Glutamatergic neuron (in vitro differentiated cells): ENCODE measurements around the gene CFAP119. TPM values are rescaled to one million over a fixed set of nuclear protein-coding genes. Genes with fewer than 3 reads are reported as not detected.

Experiments
- DNase-seq: peaks from one replicate; pipeline ENCODE4 v3.0.0; 2022
- H3K27ac Mint-ChIP-seq: one replicate; pipeline ENCODE4 v1.8.0; 2020; ENCODE audit warnings: mild to moderate bottlenecking, mixed read lengths, inconsistent platforms; ENCODE audit not compliant: unreplicated experiment
- H3K27me3 Mint-ChIP-seq: one replicate; pipeline ENCODE4 v1.8.0; 2020; ENCODE audit warnings: mild to moderate bottlenecking, moderate library complexity, mixed read lengths, inconsistent platforms; ENCODE audit not compliant: unreplicated experiment
- H3K36me3 Mint-ChIP-seq: one replicate; pipeline ENCODE4 v1.8.0; 2020; ENCODE audit warnings: mild to moderate bottlenecking, mixed read lengths, inconsistent platforms; ENCODE audit not compliant: unreplicated experiment
- H3K4me1 Mint-ChIP-seq: one replicate; pipeline ENCODE4 v1.8.0; 2020; ENCODE audit warnings: mild to moderate bottlenecking, low read depth, mixed read lengths, inconsistent platforms; ENCODE audit not compliant: unreplicated experiment
- H3K4me3 Mint-ChIP-seq: one replicate; pipeline ENCODE4 v1.8.0; 2020; ENCODE audit warnings: mild to moderate bottlenecking, mixed read lengths, inconsistent platforms; ENCODE audit not compliant: unreplicated experiment
- H3K9me3 Mint-ChIP-seq: one replicate; pipeline ENCODE4 v1.8.0; 2020; ENCODE audit warnings: mild to moderate bottlenecking, moderate library complexity, mixed read lengths, inconsistent platforms; ENCODE audit not compliant: unreplicated experiment
- total RNA-seq: library from RNA; stranded (reverse); fragmentation: NEBNext Ultra II Directional; extraction: Animal tissue kit (Norgen Biotek cat#: 25700); gene quantifications from one replicate; pipeline ENCODE4 v1.2.1, GENCODE V29; 2021; ENCODE audit not compliant: unreplicated experiment
- TF ChIP-seq, protein P1 (sequence below): fragments of 200-600 bp; sonication (generic); IDR thresholded peaks from one replicate; pipeline ENCODE4 v1.5.0; 2021; ENCODE audit not compliant: partially characterized antibody, unreplicated experiment

CFAP119 gene
- total RNA-seq, 1 donor from 2014 or later, result 10.9 TPM

DNA sequence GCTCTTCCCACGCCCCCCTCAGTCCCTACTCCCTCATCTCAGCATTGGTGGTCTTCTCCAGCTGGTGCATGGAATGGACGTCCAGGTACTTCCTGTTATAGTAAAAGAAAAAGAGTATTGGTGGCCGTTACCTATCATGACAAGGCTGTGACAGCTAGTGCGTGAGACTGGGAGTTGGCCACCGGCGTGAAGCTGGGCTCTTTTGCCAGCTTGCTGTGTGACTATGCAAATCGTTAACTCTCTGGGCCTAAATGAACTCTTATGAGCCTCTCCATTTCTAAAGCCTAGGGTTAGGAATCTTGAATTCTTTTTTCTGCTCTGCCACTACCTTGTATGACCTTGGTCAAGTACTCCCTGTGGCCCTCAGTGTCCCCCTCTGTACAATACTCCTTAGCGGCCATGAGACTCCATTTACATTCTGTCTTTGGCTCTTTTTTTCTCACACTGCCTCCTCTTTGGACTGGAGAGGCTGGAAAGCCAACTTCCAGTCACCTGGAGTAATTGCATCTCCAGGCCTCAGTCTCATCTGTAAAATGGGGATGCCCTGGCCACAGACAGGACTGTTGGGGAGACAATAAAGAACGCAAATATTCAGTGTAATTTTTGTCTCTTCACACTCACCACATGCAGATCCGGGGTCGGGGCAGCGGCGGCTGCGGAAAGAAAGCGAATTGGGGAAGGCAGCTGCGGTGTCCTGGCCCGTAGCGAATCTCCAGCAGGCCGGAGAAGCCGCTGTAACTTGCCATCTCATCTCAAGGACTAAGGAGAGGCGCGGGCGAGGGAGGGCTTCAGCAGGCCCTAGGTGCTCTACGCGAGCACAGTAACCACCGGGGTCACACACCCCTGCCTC, 1.1 kb downstream of the CFAP119 start:
- Mint-ChIP-seq H3K27ac (peak overlapping the region; percentile 56), H3K36me3 (peaks cover 6% of the 10 kb centered on the region), H3K4me1 (peaks cover 13% of the 10 kb centered on the region), H3K4me3 (peak overlapping the region; percentile 93), H3K27me3 (peaks cover 7% of the 10 kb centered on the region), H3K9me3 (peaks cover 7% of the 10 kb centered on the region)
- TF ChIP-seq, protein P1, sequence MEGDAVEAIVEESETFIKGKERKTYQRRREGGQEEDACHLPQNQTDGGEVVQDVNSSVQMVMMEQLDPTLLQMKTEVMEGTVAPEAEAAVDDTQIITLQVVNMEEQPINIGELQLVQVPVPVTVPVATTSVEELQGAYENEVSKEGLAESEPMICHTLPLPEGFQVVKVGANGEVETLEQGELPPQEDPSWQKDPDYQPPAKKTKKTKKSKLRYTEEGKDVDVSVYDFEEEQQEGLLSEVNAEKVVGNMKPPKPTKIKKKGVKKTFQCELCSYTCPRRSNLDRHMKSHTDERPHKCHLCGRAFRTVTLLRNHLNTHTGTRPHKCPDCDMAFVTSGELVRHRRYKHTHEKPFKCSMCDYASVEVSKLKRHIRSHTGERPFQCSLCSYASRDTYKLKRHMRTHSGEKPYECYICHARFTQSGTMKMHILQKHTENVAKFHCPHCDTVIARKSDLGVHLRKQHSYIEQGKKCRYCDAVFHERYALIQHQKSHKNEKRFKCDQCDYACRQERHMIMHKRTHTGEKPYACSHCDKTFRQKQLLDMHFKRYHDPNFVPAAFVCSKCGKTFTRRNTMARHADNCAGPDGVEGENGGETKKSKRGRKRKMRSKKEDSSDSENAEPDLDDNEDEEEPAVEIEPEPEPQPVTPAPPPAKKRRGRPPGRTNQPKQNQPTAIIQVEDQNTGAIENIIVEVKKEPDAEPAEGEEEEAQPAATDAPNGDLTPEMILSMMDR, result no peak
- DNase-seq, result peak; percentile 60

DNA sequence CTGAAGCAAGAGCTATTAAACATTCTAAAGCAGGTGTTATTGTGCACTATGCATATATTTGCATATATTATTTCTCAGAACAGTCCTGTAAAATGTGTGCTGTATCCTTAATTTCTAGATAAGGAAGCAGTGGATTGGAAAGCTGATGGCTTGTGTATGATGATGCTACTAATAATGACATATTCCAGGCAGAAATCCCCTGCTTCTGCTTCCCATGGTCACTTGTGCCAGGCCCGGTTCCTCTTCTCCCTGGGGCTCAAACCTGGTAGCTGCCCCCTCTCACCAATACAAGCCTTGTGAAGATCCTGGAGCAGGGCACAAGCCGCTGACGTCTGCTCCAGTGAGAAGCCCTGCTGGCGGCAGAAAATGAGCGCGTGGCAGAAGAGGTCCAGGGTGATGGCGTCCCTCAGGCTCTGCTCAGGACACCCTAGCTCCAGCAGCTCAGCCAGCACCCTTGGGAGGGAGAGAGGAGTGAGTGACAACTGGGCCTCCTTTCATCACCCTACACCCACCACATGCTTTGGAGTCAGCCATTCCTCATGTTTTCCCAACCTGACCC, 1.8 kb downstream of the CFAP119 start:
- Mint-ChIP-seq H3K9me3 (peaks cover 7% of the 10 kb centered on the region), H3K27ac (no peak overlapping the region), H3K4me1 (peaks cover 13% of the 10 kb centered on the region), H3K36me3 (peaks cover 6% of the 10 kb centered on the region), H3K4me3 (peak overlapping the region; percentile 93), H3K27me3 (peaks cover 5% of the 10 kb centered on the region)
- no peak for DNase-seq
- TF ChIP-seq, protein P1, result no peak

DNA sequence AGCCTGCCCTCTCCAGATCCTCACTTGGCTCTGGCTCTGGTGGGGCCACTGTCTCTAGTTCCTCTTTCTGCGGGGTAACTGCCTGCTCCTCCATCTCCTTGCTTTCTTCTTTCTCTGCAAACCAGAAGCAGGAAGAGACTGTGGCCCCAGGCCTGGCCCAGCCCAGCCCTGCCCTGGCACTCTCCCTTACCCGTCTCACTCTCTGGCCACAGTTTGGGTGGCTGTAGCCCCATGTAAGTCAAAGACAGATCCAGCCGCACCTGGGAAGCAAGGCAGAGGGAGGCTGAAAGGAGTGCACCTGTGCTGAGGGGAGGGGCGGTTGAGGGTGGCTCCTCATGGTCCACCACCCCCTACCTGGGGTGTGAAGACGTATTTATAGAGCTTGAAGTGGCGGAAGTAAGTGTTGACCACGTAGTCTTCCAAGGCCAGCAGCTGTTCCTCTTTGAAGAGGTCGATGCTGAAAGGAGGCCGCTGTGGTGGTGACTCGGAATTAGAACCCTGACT, 2.8 kb downstream of the CFAP119 start:
- DNase-seq, result no peak
- Mint-ChIP-seq H3K27ac (no peak overlapping the region), H3K27me3 (peaks cover 5% of the 10 kb centered on the region), H3K9me3 (peaks cover 7% of the 10 kb centered on the region), H3K36me3 (peaks cover 6% of the 10 kb centered on the region), H3K4me1 (peaks cover 13% of the 10 kb centered on the region), H3K4me3 (no peak overlapping the region)
- TF ChIP-seq, protein P1, result no peak

DNA sequence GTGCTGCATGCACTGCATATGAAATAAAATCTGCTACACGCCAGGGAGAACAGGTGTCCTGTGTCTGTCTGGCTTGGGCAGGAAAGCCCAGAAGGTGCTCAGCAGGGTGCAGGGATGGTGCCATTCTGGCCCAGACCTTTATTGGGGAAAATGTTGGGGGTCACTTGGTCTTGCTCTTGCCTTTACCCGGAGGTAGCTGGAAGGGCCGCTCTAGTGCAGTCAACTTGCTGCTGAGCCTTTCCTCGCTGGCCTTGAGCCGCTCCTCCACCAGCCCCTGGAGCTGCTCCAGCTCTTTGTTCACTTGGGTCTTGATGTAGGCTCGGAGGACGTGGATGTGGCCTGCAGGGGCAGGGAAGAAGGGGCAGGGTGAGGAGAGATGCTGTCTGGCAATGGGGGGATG, 4.5 kb downstream of the CFAP119 start:
- Mint-ChIP-seq H3K9me3 (peaks cover 4% of the 10 kb centered on the region), H3K36me3 (peaks cover 6% of the 10 kb centered on the region), H3K27me3 (peaks cover 5% of the 10 kb centered on the region), H3K4me1 (peaks cover 6% of the 10 kb centered on the region), H3K27ac (no peak overlapping the region), H3K4me3 (no peak overlapping the region)
- TF ChIP-seq, protein P1, result no peak
- no peak for DNase-seq

DNA sequence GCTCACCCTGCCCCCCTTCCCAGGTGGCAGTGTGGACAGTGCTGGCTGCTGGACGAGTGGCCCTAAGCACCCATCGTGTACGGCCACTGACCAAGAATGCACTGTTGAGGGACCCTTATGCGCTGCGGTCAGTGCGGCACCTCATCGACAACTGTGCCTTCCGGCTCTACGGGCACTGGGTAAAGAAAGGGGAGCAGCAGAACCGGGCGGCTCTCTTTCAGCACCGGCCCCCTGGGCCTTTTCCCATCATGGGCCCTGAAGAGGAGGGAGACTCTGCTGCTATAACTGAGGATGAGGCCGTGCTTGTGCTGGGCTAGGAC, 5.1 kb downstream of the CFAP119 start:
- peaks cover 5% of the 10 kb centered on the region for H3K27me3 Mint-ChIP-seq
- DNase-seq, result no peak
- peaks cover 6% of the 10 kb centered on the region for H3K4me1 Mint-ChIP-seq
- H3K4me3 Mint-ChIP-seq, result no peak overlapping the region
- H3K36me3 Mint-ChIP-seq, result peaks cover 6% of the 10 kb centered on the region
- H3K9me3 Mint-ChIP-seq, result peaks cover 4% of the 10 kb centered on the region
- H3K27ac Mint-ChIP-seq, result no peak overlapping the region
- TF ChIP-seq, protein P1, result no peak
